Measurements from ENCODE around the gene KRTAP21-1.

DNA sequence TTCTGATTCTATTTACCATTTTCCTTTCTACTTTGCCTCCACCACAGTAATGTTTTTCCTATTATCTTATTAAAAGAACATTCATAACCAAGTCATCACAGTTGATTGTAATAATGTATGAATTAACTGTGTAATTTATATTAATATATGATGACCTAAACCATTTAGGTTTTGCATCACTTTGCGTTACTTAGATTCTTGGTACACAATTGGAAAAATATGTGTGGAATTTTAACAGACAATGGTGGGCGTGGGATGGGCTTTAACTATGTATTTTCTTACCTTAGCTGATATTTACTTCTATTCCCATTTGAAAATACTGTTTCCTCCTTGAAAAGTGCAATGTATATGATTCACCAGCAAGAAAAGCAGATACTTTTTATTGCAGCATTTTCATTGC, 40.3 kb downstream of the KRTAP21-1 start:
- TF ChIP-seq POLR2A (IDR thresholded peaks at IDR 0.05) (no peak), POLR2AphosphoS5 (IDR thresholded peaks at IDR 0.05; ENCODE audit: insufficient read depth in 1 of 2, low read depth in 1 of 2) (no peak)
- TF ChIP-seq, protein P1, sequence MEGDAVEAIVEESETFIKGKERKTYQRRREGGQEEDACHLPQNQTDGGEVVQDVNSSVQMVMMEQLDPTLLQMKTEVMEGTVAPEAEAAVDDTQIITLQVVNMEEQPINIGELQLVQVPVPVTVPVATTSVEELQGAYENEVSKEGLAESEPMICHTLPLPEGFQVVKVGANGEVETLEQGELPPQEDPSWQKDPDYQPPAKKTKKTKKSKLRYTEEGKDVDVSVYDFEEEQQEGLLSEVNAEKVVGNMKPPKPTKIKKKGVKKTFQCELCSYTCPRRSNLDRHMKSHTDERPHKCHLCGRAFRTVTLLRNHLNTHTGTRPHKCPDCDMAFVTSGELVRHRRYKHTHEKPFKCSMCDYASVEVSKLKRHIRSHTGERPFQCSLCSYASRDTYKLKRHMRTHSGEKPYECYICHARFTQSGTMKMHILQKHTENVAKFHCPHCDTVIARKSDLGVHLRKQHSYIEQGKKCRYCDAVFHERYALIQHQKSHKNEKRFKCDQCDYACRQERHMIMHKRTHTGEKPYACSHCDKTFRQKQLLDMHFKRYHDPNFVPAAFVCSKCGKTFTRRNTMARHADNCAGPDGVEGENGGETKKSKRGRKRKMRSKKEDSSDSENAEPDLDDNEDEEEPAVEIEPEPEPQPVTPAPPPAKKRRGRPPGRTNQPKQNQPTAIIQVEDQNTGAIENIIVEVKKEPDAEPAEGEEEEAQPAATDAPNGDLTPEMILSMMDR (IDR thresholded peaks at IDR 0.05): no peak

All from vagina (tissue), 2 donors.